Fibroblast of skin of scalp (primary cell): ENCODE data around the gene DPYSL4.

ENCODE experiments used
- DNase-seq: peaks from one replicate; pipeline ENCODE4 v3.0.0-alpha.2; 2013

Gene DPYSL4

DNA sequence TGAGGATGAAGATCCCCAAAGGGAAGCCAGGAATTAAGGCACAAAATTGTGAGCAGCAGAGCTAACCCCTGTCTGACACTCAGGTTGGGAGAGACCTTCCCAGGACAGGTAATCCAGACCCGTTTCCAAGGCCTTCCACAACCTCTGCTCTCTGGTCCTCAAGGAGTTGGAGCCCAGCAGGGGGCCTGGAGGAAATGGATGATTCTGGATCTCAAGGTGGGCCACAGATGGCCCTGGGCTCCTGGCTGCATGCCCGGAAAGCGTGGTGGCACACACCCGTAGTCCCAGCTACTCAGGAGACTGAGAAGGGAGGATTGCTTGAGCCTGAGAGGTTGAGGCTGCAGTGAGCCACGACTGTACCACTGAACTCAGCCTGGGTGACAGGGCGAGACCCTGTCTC, 42.3 kb downstream of the DPYSL4 start:
- DNase-seq, result no peak

DNA sequence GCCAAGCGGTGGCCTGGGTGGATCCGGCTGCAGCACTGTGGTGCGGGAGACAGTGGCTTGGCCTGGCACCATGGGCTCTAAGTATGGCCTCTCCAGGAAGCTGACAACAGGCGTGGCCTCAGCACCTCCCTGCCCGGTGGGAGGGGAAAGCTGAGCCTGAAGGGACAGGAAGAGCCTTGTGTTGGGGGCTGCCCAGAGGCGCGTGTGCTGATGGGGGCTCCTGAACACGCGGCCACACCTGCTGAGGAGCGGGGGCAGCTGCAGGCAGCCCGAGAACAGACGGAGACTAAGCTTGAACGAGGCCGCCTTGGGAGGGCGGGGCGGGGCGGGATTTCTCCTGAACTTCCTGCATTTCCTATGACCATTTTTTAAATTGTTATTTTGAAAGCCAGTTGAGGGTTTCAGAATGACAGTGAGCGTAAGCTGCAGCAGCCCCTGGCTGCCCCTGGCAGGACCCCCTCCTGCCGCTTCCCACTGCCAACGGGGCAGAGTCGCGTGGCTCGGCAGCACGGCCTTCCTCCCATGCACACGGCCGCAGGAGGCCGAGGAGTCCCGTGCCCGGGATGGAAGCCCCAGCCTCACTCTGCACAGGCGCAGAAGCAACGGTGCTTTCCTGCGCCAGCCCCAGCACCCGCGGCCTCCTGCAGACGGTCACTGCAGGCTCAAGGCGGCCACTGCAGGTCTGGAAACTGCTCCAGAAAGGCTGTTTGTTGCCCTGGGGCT, 43.2 kb downstream of the DPYSL4 start:
- DNase-seq, result no peak

DNA sequence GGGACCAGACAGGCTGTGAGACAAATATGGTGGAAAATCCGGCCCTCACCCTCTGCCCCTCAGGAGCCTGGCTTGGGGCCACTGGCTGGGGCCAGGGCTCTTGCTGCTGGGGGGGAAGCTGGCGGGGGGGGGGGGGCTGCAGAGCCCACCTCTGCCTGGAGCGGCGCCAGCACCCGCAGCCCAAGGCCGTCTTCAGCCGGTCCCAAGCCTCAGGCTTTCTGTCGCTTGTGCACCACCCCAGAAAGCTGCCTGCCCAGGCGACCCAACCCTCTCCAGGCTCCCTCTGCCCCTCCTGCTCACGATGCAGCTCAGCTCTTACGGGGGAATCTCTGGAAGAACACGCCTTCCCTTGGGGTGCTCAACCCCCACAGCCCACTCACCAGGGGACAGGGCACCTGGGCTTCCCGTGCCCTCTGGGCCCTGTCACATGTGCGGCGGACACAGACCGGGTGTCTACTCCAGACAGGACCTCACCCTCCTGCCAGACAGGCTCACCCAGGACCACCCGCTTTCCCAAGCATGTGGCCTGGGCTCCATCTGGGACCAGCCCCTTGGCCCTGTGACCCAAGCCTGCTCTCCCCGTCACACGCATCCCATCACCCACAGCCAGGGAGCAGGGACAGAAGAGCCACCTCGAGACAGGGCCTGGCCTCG, 43.9 kb downstream of the DPYSL4 start:
- DNase-seq, result no peak

DNA sequence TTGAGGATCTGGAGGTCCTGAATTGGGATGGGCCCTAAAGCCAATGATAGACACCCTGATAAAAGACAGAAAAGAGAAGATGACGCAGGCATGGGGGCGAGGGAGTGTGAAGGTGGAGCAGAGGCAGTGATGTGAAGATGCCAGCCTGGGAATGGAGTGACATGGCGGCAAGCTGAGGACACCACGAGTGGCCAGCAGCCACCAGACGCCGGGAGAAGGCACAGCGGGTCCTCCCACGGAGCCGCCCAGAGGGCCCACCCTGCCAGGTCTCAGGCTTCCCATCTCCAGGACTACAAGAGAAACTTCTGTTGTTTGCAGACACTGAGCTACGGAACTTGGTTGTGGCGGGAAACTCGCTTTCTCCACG, 44.9 kb downstream of the DPYSL4 start:
- DNase-seq, result no peak

DNA sequence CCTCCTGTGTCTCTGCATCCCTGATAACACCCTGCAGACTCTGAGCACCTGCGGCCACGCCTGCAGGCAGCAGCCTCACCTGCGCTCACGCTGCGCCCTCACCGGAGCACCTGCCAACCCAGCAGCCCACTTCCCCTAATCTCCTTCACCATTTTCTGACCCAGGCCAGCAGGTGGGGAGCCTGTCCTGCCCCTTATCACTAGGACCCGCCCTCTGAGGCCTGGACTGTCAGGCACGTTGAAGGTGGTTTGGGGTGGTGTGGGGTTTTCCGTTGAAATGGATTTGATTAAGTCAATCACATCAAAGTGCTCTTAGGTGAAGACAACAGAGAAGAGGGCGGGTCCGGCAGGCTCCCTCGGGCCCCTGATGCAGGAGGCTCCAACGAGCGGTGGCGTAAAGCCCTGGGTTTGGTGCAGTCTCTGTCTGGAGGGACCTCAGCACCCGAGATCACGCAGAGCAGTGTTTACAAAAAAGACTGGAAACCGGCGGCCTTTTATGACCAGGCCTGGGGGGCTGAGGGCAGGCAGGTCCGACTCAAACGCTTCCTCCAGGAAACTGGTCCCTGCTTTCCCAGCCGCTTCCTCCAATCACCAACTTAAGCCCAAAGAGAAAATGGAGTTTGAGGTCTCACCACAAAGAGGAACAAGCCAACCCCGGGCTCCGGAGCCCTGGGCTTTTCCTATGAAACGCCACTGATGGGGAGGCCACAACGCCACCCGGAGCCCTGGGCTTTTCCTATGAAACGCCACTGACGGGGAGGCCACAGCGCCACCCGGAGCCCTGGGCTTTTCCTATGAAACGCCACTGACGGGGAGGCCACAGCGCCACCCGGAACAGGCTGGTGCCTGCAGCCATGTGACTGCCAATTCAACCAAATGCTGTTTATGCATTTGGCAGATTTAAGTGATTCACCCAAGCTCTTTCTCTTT, 45.5 kb downstream of the DPYSL4 start:
- DNase-seq, result no peak

DNA sequence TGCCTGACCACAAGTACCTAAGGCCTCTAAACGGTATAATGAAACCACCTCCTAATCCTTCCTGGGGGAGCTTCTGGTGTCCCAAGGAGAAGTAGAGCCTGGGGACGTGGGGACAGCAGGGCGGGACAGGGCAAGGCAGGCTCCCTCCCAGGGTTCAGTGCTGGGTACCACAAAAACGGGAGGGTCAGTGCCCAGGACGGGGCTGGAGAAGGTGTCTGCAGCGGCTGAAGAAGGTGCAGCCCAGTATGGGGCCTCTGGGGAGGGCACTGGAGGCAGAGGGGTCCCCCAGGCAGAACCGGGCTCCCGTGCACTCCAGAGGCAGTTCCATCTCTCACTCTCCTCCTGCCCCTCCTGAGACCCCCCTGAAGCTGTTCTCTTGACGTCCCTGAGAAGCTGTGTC, 46.2 kb downstream of the DPYSL4 start:
- DNase-seq, result no peak

DNA sequence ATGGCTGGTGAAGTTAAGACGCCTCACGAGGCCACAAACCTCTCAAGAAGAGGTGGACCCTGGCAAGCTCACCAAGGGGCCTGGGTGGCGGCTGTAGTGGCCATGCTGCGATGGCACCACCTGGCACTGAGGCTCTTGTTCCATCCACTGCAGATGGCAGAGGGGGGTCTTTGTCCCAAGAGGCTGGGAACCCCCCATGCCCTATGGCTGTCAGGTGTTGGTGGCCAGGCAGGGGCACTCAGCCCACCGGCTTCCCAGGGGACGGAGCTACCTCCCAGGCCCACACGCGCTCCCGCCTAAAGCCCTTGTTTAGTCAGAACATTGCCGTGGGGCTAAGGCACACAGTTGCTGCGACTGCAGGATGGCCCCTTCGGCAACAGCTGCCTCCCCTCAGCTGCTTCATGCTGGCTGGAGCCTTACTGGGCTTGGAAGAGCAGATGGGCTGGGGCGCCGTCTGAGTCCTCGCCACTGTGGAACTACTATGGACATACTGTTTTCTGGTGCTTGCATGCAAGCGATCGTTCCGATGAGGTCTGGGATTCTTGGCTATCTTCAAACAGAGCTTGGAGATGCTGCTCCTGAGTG, 46.8 kb downstream of the DPYSL4 start:
- DNase-seq, result no peak

DNA sequence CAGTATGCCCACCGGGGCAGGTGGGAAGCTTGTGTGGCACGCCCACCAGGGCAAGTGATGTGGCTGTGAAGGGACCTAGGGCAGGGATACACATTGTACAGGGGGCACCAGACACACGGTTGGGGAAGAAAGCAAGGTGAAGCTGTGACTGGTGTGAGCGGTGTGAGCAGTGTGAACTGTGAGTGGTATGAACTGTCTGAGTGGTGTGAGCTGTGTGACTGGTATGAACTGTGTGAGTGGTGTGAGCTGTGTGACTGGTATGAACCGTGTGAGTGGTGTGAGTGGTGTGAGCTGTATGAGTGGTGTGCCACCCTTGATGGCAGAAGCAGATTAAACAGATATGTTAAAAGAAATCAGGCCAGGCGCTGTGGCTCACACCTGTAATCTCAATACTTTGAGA, 48.1 kb downstream of the DPYSL4 start:
- no peak for DNase-seq

DNA sequence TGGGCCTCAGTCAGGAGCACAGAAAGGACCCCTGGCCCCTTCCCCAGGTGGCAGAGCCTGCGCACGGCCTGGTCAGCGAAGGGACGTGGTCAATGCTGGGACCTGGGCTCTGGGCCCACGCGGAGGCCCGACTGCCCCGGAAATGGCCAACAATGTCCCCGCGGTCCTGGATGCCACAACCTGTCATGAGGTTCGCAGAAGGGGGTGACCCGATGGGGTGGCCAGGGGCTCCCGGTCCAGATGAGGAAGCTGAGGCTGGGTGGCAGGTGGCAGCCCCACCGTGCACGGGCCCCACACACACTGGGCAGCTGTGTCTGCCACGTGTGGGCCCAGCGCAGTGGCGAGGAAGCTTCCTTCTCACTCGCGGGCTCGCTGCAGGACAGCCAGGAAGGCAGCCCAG, 49.4 kb downstream of the DPYSL4 start:
- DNase-seq, result no peak

DNA sequence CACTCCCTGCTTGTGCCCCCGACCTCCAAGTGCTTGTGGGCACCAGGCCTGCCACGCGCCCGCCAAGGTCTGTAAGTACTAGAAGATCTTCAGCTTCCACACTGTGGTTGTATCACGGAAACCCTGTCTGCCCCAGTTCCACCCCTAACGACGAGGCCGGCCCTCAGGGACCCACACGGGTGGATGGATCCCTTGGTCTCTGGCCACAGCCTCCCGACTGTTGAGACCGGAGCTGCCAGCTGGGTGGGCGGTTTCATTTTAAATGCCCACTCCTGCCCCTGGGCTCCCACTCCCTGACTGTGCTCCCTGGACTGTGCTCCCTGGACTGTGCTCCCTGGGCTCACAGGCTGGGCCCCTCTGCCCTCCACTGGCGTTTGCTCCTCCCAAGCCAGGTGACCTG, 50.1 kb downstream of the DPYSL4 start:
- DNase-seq, result no peak

DNA sequence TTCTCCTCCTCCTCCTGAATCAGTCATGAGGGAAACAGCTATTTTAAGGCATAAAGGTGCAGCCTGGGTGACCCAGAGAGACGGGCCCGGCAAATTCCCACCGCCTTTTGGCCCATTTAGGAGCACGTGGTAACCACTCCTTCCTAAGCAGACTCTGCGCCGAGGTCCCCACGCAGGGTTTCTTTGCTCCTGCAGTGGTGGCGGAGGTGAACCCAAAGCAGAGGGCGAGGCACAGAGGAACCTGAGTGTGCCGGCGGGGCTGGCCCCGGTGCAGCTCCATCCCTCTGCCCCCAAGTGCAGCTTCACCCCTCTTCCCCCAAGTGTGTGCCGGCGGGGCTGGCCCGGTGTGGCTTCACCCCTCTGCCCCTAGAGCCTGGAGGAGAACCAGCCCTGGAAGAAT, 50.6 kb downstream of the DPYSL4 start:
- DNase-seq, result no peak

DNA sequence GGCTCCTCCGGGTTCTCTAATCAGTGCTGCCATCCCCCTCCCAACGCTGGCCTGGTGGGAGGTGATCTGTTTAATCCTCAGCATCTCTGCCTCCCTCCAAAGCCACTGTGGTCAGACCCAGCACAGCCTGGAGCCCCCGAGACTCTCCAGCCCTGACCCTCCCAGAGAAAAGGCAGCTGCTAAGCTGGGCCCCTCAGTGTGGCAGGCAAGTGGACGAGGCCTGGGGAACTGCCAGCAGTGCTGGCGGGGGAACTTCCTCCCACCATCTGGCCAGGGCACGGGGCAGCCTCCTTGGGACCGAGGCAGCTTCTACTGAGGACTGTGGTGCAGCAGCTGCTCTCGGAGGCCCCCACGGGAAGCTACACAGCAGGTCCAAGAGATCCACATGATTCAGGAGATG, 51.1 kb downstream of the DPYSL4 start:
- DNase-seq, result no peak

DNA sequence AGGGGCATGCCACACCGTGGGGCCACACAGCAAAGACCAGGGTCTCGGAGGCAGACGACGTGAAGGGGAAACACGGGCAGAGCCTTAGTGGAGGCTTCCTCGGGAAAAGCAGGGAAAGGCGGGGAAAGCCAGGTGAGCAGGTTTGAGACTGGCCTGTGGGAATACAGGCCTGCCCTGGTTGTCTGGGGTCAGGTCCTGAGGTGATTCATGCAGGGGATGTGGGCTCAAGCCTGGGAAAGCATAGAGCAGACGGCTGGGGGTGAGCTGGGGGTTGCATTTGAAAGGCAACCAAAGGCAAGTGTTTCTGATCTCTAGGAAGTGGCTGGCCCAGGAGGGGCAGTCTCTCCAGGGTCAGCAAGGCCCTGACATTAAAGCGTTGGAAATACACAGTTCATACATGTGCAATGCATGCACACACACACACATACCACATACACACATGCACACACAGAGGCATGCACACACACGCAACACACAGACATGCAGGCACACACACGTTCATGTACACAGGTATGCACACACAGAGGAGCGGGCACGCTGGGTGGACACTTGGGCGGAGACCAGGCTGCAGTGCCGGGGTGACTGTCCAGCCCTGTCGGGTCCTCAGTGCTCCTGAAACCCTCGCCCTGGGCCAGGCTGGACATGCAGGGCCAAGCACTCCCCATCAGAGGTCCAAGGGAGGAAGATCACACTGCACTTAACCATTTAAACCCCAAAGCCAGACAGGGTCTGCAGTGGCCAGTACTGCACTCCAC, 51.8 kb downstream of the DPYSL4 start:
- DNase-seq, result no peak

DNA sequence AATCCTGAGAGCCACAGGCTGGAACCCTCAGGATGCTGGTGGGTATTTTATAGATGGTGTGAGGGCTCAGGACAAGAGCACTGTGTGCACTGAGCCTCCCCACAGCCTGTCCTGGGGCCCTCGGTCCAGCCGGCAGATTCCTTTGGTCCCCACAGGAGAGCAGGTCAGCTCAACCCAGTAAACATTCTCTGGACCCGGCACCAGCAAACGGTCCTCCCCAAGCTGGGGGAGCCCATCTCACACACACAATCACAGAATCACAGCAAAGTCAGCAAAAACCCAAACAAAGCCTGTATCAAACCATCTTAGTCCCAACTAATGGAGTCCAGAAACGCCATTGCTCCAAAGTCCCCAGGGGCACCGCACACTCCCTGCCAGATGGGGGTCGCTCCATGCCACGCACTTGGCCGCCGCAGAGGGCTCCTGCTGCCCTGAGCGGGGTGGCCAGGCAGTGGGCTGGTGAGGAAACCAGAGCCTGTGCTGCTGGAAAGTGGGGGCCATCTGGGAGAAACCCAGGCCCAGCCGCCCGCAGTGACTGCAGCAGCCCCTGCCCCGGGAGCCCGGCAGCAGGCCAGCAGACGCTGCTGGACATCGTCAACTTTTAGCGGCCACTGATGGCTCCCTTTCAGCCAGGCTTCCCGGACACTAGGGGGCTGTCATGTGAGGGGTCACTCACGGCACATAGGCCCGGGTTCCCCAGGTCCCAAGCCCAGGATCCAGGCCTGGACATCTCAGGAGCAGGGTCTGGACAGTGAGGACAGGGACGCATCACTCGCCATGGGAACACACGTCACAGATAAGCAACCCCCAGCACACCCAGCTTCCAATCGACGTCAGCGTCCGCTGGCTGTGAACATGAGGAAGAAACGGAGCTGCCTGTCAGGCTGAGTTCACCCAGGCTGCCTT, 52.6 kb downstream of the DPYSL4 start:
- no peak for DNase-seq

DNA sequence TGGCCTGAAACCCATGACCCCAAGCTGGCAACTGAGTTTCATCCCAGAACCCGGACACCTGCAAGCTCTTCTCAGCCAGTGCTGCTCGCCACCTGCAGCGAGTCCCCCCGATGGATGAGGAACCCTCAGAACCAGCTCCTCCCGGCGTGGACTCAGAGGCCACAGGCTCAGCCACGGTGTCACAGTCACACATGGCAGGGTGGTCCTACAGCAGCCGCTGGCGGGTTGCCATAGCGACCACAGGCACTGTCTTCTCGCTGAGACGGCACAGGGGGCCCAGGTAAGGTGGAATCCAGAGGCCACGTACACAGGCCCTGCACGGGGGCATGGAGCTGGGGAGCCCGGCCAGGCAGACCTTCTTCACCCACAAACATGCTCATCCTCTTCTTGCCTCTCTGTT, 53.4 kb downstream of the DPYSL4 start:
- no peak for DNase-seq

DNA sequence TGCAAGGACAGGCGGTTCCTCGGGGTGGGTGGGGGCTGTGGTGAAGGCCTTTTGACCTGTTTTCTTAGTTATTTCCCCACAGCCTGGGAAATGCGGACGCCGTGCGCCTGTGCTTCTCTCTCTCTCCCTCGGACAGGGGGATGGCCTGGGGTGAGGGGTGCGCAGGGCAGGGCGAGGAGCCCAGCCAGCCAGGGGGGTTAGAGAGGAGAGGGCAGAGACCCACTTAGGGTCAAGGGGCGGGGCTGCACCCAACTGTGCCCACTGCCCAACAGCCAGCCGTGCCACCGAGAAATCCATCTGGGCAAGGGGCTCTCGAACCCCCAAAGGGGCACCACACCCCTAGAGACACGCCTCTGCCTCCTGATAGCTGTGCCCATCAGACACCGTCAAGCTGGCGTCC, 53.8 kb downstream of the DPYSL4 start:
- DNase-seq, result no peak

DNA sequence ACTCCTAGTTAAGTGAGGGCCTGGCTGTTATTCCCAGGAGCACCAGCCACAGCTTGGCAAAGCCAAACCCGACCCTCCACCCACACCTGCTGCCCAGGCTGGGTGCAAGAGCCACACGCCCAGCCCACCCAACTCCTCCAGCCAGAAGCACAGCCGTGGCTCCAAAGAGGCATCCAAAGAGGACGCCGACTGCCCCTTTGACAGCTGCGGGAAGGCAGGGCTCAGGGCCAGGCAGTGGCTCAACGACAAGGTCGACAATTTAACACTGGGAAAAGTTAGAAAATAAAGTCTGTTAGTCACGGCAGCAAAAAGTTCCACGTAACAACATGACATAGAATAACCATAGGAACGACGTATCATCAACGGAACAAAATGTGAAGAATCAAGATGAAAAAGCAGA, 54.3 kb downstream of the DPYSL4 start:
- no peak for DNase-seq

DNA sequence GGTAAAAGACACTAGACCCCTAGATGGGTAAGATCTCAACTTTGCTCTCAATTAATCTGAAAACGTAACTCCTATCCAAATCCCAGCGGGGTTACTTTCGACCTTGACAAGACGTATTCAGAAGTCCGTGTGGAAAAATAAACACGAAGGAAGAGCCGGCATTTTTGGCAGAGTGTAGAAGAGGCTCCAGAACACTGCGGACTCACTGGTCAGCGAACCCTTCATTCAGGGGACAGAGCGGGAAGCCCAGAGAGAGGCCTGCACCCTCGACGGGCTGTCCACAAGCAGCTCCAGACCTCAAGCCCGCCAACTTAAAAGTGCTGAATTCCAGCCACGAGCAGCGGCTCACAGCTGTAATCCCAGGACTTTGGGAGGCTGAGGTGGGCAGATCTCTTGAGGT, 54.7 kb downstream of the DPYSL4 start:
- DNase-seq, result no peak

DNA sequence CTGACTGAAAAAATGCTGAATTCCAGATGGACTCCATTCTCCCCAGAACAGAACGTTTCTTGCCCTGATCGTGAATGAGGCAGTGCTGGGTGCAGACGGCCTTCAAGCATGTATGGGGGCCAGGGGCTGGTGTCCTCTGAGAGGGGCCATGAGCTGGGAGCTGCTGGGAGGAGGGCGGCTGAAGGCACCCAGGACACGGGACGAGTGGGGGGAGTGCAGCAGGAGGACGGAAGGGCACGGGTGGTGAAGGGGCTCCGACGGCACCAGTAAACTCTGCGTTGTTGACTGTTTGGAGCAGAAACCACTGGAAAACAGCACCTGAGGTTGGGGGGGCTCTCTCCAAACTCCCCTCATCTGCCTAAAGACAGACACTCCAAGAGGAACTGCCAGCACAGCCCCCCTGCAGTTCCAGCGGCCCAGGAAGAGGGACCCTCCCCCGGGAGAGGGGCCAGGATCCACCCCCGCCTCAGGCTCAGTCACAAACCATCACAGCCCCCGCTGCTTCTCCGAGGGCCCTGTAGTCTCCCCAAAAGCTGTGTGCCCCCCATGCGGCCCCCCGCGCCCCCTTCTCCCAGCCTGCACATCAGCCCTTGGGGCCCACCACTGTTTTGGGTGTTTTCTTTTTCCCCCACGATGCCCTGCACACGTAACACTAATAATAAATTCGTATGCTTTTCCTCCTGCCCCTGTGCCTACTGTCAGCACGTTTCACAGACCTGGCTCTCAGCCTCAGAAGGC, 55.5 kb downstream of the DPYSL4 start:
- no peak for DNase-seq

DNA sequence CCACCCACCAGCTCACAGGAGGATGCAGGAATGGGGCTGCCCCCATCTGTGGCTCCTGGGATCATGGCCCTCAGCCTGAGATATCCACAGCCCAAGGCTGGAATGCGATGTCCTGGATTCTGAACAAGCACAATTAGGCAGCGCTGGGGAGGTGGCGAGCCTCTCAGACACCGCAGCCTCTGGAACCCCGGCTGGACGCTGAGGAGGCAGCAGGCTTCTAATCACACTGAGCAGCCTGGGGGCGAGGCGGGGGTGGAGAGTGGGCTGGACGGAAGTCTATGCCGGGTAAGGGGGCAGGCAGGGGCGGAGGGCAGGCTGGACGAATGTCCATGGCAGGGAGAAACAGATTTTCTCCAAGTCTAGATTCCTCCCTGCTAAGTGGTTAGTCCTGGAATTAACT, 56.4 kb downstream of the DPYSL4 start:
- no peak for DNase-seq

DNA sequence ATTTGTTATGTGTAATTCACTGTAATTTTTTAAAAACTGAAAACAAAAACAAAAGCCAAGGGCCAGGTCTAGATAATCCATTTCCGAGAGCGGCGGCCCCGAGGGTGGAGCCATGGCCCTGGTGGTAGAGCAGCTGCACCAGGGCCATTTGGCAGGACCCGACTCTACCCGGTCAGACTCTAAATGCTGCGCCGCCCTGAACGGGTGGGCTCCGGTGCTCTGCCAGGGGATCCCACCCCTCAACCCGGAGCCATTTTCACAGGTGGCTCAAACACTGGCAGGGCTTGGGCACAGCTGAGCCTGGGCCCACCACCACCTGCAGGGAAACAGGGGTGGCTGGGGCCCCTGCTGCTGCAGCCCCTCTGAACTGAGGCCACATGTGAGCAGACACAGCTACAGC, 56.9 kb downstream of the DPYSL4 start:
- DNase-seq, result no peak
